Retina (tissue), 1 donor: ENCODE measurements around the gene AGL.
"Not testable (repeated sequence)": the region's sequence is repeated elsewhere in the genome, so short reads cannot be mapped to it uniquely, and the experiment has no call there.

Source experiments
- DNase-seq: peaks from one replicate; pipeline ENCODE4 v3.0.0-alpha.2; 2016

AGL gene

GRCh38 chr1:99849744-99850458 is at the start of gene AGL:
Gene AGL (plus strand): TSS chr1:99850361. CDS start chr1:99851043, 682 bp downstream.
- peak; percentile 97 for DNase-seq

GRCh38 chr1:99801584-99801983 is 48.6 kb upstream of the AGL start:
- DNase-seq, result no peak

DNA sequence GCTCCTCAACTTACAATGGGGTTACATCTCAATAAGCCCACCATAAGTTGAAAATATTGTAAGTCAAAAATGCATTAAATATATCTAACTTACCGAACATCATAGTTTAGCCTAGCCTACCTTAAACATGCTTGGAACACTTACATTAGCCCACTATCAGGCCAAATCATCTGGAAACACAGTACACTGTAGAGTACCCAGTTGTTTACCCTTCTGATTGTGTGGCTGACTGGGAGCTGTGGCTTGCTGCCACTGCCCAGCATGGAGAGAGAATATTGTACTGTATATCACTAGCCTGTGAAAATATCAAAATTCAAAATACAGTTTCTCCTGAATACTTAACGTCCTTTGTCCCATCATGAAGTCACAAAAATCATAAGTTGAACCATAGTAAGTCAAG is 43.3 kb upstream of the AGL start:
- DNase-seq, result no peak

- DNase-seq, result peak; percentile 78
Measured at GRCh38 chr1:99808391-99809115, 41.6 kb upstream of the AGL start.

DNA sequence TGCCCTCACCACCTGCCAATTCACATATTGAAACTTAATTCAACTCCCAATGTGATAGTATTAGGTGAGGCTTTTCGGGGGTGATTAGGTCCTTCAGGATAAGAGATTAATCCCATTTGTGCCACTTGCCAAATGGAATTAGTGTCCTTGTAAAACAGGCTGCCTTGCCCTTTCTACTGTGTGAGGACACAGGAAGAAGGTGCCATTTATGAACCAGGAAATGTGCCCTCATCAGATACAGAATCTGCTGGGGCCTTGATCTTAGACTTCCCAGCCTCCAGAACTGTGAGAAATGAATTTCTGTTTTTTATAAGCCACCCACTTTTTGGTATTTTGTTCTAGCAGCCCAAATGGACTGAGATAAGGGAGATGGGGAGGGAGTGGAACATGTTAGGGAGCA is 39.1 kb upstream of the AGL start:
- no peak for DNase-seq

DNA sequence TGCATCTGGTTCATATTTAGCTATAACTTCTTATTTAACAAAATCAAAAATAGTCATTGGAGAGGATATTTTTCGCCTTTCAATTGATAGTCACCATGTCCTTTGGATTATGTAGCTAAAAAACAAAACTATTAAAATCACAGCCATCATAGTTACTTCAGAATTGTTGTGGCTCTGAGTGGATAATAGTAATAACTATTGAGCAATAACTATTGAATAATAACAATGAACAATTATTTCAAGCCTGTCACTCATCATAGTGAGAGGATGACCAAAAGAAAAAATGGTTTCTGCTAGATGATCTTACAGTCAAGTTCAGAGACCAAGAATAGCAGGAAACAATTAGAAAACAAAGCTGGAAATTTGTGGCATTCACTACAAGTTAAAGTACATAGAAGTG is 38.4 kb upstream of the AGL start:
- no peak for DNase-seq

DNA sequence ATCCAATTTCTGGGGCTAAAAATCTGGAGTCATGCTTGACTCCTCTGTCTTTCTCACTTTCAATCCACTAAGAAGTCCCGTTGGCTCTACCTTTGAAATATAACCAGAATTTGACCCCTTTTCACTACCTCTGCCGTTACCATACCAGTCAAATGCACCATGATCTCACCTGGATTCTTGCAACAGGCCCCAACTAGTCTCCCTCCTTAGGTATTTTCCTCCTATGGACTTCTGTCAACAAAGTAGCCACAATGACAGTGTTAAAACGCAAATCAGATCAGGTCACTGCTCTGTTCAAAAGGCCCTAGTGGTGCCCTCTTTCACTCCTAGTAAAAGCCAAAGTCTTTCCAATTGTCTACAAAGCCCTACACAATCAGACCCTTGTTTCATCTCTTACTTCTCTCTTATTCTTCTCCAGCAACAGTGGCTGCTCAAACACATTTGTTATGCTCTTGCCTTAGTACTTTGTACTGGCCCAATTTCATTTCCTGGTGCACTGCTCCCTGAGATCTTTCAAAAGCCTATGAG is 35.7 kb upstream of the AGL start:
- DNase-seq, result no peak

DNA sequence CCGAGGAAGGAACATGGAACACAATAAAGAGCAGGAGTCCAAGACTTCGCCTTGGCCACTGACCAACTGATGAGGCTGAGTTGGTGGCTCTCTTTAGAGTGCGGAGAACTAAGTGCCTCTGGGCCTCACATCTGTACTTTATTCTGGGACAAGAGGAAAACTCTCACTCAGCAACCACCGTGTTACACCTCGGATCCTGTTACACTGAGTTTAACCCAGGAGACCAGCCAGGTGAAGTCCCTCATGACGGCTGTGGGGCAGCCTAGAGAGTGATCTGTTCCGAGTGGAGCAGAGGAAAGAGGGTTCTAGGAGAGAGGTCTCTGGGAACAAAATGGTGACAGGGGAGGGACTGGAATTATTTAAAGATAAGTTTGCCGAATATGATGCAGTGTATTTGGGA is 33.5 kb upstream of the AGL start:
- DNase-seq, result no peak

DNA sequence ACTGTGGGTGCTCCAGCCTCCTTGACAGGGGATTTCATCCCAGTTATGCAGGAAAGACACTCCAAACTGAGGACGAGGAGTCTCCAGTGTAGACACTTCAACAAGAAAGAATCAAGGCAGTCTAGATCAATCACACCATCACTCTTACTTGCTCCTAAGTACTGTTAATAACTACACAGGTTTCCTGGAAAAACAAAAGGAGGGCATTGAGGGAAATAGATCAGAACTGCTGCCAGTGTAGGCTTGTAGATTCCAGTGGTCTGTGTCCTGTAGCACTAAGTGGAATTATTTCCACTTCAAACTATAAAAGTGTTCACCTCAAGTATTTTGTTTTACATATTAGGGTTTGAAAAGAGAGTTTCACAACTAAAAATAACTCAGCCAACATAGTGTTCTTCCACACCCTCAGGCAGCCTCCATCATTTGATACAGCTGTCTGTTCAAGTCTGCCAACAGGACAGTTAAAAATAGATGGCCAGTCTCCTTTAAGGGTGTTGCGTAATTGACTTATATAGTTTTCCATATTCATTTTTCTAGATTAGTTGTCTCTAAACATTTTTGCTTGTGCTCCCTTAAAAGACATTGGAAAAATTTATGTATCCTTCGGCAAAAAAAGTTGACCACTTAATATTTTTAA is 32.0 kb upstream of the AGL start:
- DNase-seq, result no peak

DNA sequence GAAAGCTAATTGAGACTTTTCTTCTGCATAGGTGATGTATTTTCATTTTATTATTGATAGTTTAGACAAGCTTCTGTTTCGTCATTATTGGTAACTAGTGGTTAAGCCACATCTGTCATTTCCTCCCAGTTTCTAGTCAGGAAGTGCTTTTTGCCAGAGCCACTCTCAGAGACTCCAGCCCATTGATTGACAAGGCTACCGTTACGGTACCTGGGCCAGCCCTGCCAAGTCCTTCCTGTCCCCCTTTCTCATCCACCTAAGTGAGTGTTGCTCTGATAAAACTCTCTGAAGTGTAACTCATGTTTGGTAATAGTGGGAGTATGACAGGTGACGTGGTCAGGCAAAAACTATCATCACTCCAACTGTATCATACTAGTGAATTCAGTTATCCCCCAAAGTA is 29.6 kb upstream of the AGL start:
- no peak for DNase-seq

- no peak for DNase-seq
Measured at GRCh38 chr1:99825098-99825497, 25.1 kb upstream of the AGL start.

DNA sequence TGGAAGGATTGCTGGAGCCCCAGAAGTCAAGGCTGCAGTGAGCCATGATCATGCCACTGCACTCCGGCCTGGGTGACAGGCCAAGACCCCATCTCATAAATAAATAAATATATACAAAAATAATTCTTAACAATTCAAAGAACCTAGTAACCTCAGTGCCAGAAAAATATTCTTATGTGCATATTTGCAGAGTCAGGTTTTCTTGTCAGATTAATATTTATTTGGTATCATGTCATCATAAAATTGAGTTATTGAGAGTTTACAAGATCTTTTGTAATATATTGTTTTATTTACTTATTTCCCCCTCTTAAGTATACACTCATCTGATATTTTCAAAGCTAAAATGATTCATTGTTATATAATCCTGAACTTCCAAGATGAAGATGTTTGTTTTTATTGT is 24.5 kb upstream of the AGL start:
- DNase-seq, result no peak

- no peak for DNase-seq
Measured at GRCh38 chr1:99827970-99828369, 22.2 kb upstream of the AGL start.

- no peak for DNase-seq
Measured at GRCh38 chr1:99829269-99829668, 20.9 kb upstream of the AGL start.

- not testable (repeated sequence) for DNase-seq
Measured at GRCh38 chr1:99833911-99834310, 16.2 kb upstream of the AGL start.

DNA sequence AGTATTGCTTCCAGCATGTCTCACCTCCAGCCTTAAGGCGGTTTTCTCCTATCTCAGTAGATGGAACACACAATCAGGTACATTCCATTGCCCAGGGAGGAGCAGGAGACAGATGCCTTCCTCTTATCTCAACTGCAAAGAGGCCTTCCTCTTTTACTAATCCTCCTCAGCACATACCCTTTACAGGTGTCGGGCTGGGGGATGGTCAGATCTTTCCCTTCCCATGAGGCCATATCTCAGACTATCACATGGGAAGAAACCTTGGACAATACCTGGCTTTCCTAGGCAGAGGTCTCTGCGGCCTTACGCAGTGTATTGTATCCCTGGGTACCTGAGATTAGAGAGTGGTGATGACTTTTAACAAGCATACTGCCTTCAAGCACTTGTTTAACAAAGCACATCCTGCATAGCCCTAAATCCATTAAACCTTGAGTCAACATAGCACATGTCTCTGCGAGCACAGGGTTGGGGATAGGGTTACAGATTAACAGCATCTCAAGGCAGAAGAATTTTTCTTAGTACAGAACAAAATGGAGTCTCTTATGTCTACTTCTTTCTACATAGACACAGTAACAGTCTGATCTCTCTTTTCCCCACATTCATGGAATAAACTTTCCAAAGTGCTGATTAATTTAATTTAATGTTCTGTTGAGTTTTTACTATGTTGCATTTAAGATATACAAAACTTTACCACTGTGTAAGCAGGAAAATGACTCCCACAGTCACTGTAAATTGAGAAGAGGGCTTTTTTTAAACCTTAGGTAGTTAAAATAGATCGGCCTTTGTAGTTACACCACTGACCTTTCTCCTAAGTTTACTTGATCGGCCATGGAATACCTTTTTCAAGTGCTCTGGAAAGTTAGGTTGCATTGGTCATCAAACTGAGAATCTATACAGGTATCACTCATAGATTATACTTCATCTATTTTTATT is 13.7 kb upstream of the AGL start:
- not testable (repeated sequence) for DNase-seq

DNA sequence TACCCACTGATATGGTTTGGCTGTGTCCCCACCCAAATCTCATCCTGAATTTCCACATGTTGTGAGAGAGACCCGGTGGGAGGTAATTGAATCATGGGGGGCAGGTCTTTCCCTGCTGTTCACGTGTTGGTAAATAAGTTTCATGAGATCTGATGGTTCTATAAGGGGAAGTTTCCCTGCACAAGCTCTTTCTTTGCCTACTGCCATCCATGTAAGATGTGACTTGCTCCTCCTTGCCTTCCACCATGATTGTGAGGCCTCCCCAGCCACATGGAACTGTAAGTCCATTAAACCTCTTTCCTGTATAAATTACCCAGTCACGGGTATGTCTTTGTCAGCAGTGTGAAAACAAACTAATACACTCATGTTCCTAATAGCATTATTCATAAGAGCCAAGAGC is 9.8 kb upstream of the AGL start:
- DNase-seq, result not testable (repeated sequence)

GRCh38 chr1:99843760-99844159 is 6.4 kb upstream of the AGL start:
- DNase-seq, result no peak

DNA sequence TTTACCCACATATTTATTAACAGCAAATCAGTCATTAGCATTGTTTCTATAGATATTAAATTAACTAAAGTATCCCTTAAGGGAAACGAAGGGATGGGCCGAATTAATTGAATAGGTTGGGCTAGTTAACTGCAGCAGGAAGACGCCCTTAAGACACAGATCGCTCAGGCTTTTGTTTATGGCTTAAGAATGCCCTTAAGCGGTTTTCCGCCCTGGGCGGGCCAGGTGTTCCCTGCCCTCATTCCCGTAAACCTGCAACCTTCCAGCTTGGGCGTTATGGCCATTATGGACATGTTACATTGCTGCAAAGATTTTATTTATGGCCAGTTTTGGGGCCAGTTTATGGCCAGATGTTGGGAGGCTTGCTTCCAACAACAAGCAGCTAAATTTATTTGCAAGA is 5.0 kb upstream of the AGL start:
- not testable (repeated sequence) for DNase-seq

DNA sequence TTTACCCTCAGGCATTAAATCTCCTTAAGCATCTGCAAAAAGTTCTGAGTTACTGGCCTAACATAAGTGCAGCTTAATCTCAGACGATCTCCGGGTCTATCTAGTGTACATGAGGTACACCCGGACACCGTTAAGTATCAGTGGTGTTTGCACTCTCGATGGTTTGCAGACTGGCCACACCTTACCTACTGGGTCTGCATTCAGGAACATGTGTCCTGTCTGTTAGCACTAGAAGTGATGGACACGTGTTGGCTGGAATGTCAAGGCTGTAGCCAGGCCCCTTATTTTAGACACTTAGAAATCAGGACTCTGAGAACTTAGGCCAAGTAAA is 783 bp upstream of the AGL start:
- no peak for DNase-seq

DNA sequence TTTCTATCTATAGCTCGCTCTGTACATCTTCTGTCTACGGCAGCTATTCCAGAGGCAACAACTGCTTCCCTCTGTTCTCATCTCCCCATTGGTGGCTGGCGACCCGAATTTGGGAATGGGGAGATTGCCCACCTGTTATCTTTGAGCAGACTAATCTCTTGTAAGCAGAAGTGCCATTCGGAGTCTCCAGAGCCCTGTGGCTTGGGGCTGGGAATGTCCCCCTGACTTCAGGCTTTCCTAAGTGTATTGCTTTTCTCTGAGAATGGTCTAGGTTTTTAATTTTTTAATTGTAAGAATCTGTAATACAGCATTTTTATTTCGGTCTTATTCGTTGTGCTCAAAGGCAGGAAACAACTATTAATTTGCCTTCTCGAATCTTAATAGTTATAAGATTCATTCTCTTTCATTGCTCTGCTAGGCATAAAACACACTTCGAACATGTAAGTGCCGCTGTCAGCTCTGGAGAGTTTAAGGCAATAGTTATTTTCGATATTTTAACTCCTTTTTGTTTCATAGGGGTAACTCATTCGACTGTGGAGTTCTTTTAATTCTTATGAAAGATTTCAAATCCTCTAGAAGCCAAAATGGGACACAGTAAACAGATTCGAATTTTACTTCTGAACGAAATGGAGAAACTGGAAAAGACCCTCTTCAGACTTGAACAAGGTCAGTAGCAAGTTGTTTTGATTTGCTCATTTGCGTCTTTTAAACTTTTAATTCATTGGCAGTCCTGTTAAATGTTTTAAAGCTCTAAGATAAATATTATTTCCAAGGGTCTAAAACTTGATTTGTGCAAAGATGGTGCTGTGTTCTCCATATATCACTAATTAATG is 514 bp downstream of the AGL start:
- DNase-seq, result no peak
